ENCODE results near the gene BMI1. TPM values are rescaled to one million over a fixed set of nuclear protein-coding genes. Genes with fewer than 3 reads are reported as not detected.

The BMI1 gene
- 29.8 to 40.6 TPM (median 36.0 TPM) in 5 replicates for total RNA-seq (2022; extraction: Qiagen RNA extraction)

DNA sequence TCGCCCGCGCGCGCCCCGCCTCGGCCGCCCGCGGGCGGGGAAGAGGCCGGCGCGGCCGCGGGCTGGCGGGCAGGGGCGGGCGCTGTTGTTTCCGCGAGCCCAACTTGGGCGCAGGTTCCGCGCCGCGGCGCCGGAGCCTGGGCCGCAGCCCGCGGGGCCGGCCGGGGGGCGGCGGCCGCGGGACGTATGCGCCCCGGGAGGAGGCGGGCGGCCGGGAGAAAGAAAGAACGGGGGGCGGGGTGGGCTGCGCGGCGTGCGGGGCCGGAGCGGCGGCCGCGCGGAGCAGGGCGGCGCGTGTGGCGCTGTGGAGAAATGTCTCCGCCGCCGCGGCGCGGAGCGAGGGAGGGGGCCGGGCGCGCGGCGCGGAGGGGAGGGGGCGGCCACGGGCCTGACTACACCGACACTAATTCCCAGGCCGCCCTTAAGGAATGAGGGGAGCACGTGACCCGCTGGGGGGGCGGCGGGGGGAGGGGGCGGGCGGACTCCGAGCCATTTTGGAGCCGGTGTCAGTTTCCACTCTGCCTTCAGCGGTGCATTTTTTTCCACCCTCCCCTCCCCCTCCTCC, at the start of gene BMI1:
Gene BMI1, plus strand, starts transcription at position 509 of the 565 bp plus-strand sequence. CDS start 5,351 bp downstream, outside the sequence.

DNA sequence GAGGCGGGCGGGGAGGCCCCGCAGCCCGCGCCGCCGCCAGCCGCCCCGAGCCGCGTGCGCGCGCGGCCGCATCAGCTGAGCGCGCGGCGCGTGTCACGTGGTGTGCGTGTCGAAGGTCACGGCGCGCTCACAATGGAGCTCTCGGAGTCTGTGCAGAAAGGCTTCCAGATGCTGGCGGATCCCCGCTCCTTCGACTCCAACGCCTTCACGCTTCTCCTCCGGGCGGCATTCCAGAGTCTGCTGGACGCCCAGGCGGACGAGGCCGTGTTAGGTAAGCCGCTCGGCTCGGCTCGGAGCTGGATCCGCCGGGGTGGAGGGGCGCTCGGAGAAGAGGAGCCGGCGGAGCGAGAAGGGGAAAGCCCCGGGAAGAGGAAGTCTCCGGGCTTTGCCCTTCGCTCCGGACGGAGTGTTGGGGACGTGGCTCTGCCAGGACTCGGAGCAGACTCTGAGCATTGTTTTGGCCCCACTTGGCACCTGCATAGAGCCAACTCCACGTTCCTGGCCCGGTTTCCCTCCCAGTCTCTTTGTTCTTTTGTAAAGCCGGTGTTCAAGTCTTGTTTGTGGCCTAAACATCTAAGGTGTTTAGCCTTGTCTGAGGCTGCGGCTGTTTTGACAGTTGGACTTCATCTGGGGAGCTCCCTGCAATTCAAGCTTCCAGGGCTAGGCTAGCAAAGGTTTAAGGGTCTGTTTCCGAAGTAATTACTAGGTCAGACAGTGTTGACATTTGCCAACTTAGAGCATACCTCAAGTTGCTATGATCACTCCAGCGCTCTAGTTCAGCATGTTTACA, 4.4 kb upstream of the BMI1 start, which contains the start of gene COMMD3:
Gene COMMD3, plus strand, starts transcription at position 103 of the 790 bp plus-strand sequence. Its CDS starts 30 bp downstream, at position 133.

DNA sequence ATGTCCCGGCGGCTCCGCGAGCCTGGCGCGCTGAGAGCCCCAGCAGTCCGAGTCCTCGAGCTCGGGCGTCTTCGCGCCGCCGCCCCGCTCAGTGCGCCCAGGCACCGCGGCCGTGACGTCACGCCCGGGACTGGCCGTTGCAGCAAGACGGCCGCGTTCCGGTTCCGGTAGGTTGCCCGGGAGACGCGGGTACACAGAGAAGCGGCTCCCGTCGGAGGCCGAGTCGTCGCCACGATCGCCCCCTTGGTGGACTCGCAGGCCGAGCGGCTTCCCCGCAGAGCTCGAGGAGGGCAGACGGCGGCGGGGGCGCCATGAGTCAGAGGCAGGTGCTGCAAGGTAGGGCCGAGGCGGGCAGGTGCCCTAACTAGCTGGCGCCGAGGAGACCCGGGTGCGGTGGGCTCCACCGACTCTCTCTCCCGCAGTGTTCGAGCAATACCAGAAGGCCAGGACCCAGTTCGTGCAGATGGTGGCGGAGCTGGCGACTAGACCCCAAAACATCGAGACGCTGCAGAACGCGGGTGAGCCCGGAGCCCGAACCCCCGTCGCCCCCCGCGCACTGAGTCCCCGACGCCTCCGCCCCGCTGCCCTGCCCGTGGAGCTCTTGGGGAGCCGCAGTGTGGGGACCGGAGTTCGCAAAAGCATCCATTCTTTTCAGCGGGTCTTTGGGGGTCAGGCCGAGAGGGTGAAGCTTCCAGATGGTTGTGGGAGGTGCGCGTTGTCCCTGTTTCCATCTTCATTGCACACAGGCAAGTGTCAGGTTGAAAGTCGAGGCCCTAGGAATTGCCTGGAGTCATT, 24.6 kb downstream of the BMI1 start, which contains the start of gene SPAG6:
Gene SPAG6, plus strand, starts transcription at position 196 of the 795 bp plus-strand sequence. Its CDS starts 116 bp downstream, at position 312.

Other genes with a start within 250 kb of the BMI1 start
- not detected in 5 replicates for gene EBLN1, start 103.1 kb upstream of the BMI1 start, total RNA-seq (2022; extraction: Qiagen RNA extraction)
- 37.1 to 50.5 TPM (median 48.5 TPM) in 5 replicates for gene COMMD3, start 4.7 kb upstream of the BMI1 start, total RNA-seq (2022; extraction: Qiagen RNA extraction)
- gene SPAG6, start 24.4 kb downstream of the BMI1 start, total RNA-seq (2022; extraction: Qiagen RNA extraction), result not detected in 5 replicates

All from A549 treated with Hydrocortisone at 1 μM for 4 hours (cell line).